ENCODE measurements around the gene ZP3.

- TF ChIP-seq CTCF (IDR thresholded peaks at IDR 0.05) (no peak), POLR2A (IDR thresholded peaks at IDR 0.05) (no peak)
Measured at GRCh38 chr7:76428868-76429805, 4.4 kb downstream of the ZP3 start.
